Astrocyte of the cerebellum (primary cell): ENCODE measurements around the gene UQCRC2.

Experiments
- DNase-seq: peaks from one replicate; pipeline ENCODE4 v3.0.0-alpha.2; 2011; ENCODE audit warnings: low read depth
- H3K4me3 ChIP-seq: 2 replicates; pipeline ENCODE4 v1.5.1; 2011; ENCODE audit warnings: mild to moderate bottlenecking, low read depth, low read length, moderate library complexity
- CTCF ChIP-seq: IDR thresholded peaks from 2 replicates; pipeline ENCODE4 v1.5.1; 2012; ENCODE audit warnings: low read length, low read depth, moderate library complexity, mild to moderate bottlenecking; ENCODE audit errors: missing control alignments
- in situ Hi-C: cut with HindIII; loops from 2 replicates; pipeline ENCODE4 v1.10.0; 2017; ENCODE audit warnings: low sequenced_read_pairs

Gene UQCRC2

GRCh38 chr16:21959050-21959449, 5.9 kb downstream of the UQCRC2 start:
- in situ Hi-C loops: no loop called here
- no peak overlapping the region for H3K4me3 ChIP-seq
- no peak for TF ChIP-seq CTCF
- no peak for DNase-seq

GRCh38 chr16:21962475-21962874, 9.3 kb downstream of the UQCRC2 start:
- no peak overlapping the region for H3K4me3 ChIP-seq
- in situ Hi-C loops: no loop called here
- no peak for DNase-seq
- TF ChIP-seq CTCF: no peak

GRCh38 chr16:21963887-21964286, 10.7 kb downstream of the UQCRC2 start:
- H3K4me3 ChIP-seq: no peak overlapping the region
- in situ Hi-C loops: no loop called here
- TF ChIP-seq CTCF: no peak
- DNase-seq: no peak

- TF ChIP-seq CTCF: no peak
- DNase-seq: no peak
- in situ Hi-C loops: no loop called here
These were observed 11.2 kb downstream of the UQCRC2 start for GRCh38 chr16:21964353-21964752.

GRCh38 chr16:21971856-21972255, 18.7 kb downstream of the UQCRC2 start:
- in situ Hi-C loops: no loop called here
- no peak for DNase-seq

More at GRCh38 chr16:21964353-21964752, 11.2 kb downstream of the UQCRC2 start:
- H3K4me3 ChIP-seq: no peak overlapping the region

GRCh38 chr16:21973945-21974344, 20.8 kb downstream of the UQCRC2 start:
- no peak for DNase-seq
- TF ChIP-seq CTCF: no peak
- in situ Hi-C loops: no loop called here
- no peak overlapping the region for H3K4me3 ChIP-seq

More at GRCh38 chr16:21971856-21972255, 18.7 kb downstream of the UQCRC2 start:
- no peak for TF ChIP-seq CTCF
- H3K4me3 ChIP-seq: no peak overlapping the region

- no peak overlapping the region for H3K4me3 ChIP-seq
- no peak for DNase-seq
- no peak for TF ChIP-seq CTCF
- in situ Hi-C loops: no loop called here
These were observed 26.9 kb downstream of the UQCRC2 start for GRCh38 chr16:21980032-21980431.
